GM12878 (cell line): Measurements from ENCODE around the gene POLD1. TPM values are rescaled to one million over a fixed set of nuclear protein-coding genes. Genes with fewer than 3 reads are reported as not detected.
A peak's percentile ranks its signal among the peaks of the same experiment; 100 is the strongest.

Experiments used
- ATAC-seq: fragments of 200-7000 bp; cut with Tn5 transposase; 3 replicates; pipeline ENCODE4 v1.9.1; 2020; ENCODE audit warnings: mild to moderate bottlenecking, moderate library complexity
- BruUV-seq: library from RNA; stranded (reverse); fragments of 400-500 nt; replicated peaks from 2 replicates; lab custom pipeline; 2021; lab: Mats Ljungman, UMichigan
- CTCF ChIA-PET: fragments of 300-600 bp; sonication (Branson Sonifier 250); formaldehyde crosslinking; extraction: SDS; loops from one replicate; lab custom pipeline; 2021; ENCODE audit warnings: inconsistent platforms; lab: Yijun Ruan, JAX
- POLR2A ChIA-PET: fragments of 350-600 bp; formaldehyde crosslinking; extraction: SDS; loops from one replicate; lab custom pipeline; 2021; ENCODE audit warnings: inconsistent platforms; lab: Charles Lee
- RAD21 ChIA-PET: fragments of 300-600 bp; sonication (Branson Sonifier 250); formaldehyde crosslinking; loops from one replicate; lab custom pipeline; 2023; ENCODE audit warnings: antibody characterized with exemption; ENCODE audit not compliant: unreplicated experiment; lab: Charles Lee
- SMC1A ChIA-PET: fragments of 300-600 bp; sonication (Branson Sonifier 250); formaldehyde crosslinking; loops from one replicate; lab custom pipeline; 2023; ENCODE audit not compliant: unreplicated experiment, uncharacterized antibody; lab: Charles Lee
- DNase-seq: peaks from one replicate; pipeline ENCODE4 v3.0.0-alpha.2; 2011; ENCODE audit warnings: low read depth, low spot score
- FAIRE-seq: peaks from 3 replicates; lab custom pipeline; 2011; peaks lifted over from hg19 to GRCh38; lab: Jason Lieb, UNC
- H2AFZ ChIP-seq: 2 replicates; pipeline ENCODE4 v1.6.0; 2011; ENCODE audit warnings: low read depth, low read length, control low read depth; ENCODE audit not compliant: control insufficient read depth
- H3K27ac ChIP-seq: 2 replicates; pipeline ENCODE4 v1.5.1; 2011; ENCODE audit warnings: control low read depth; ENCODE audit not compliant: control insufficient read depth, insufficient read depth
- H3K27me3 ChIP-seq, 2 experiments: replicated peaks in 1 of 2; 2 replicates each; pipeline versions ENCODE4 v1.6.0 to v1.6.1; 2011; ENCODE audit warnings: low read length in 1 of 2; ENCODE audit not compliant: control insufficient read depth in 2 of 2, insufficient read depth in 2 of 2
- H3K36me3 ChIP-seq, 2 experiments: 2 replicates each; pipeline ENCODE4 v1.5.1; 2011; ENCODE audit warnings: low read length in 1 of 2; ENCODE audit not compliant: control insufficient read depth in 2 of 2, insufficient read depth in 2 of 2
- H3K4me1 ChIP-seq: 2 replicates; pipeline ENCODE4 v1.6.1; 2011; ENCODE audit warnings: mild to moderate bottlenecking, low read length, moderate library complexity, mixed read lengths; ENCODE audit not compliant: control insufficient read depth, insufficient read depth
- H3K4me2 ChIP-seq: 2 replicates; pipeline ENCODE4 v1.6.0; 2011; ENCODE audit warnings: control low read depth; ENCODE audit not compliant: control insufficient read depth, insufficient read depth
- H3K4me3 ChIP-seq: fragments of 200-600 bp; sonication (generic); 2 replicates; pipeline ENCODE4 v1.5.1; 2016
- H3K79me2 ChIP-seq: 2 replicates; pipeline ENCODE4 v1.6.0; 2011; ENCODE audit warnings: low read length; ENCODE audit not compliant: control insufficient read depth, insufficient read depth
- H3K9ac ChIP-seq: 2 replicates; pipeline ENCODE4 v1.8.0; 2011; ENCODE audit warnings: low read length, control low read depth, mixed read lengths; ENCODE audit not compliant: control insufficient read depth, insufficient read depth
- H3K9me3 ChIP-seq: replicated peaks from 3 replicates; pipeline ENCODE4 v1.5.1; 2011; ENCODE audit warnings: mild to moderate bottlenecking, low read length; ENCODE audit not compliant: control insufficient read depth, insufficient read depth
- H4K20me1 ChIP-seq: 2 replicates; pipeline ENCODE4 v1.6.0; 2011; ENCODE audit not compliant: control insufficient read depth, insufficient read depth
- ASH2L ChIP-seq: fragments of 300-600, 200-600 bp; sonication (generic); IDR thresholded peaks from 2 replicates; pipeline ENCODE4 v1.6.1; 2017; ENCODE audit warnings: low read depth, mild to moderate bottlenecking, borderline replicate concordance
- CHD1 ChIP-seq: IDR thresholded peaks from 2 replicates; pipeline ENCODE4 v1.6.1; 2012; ENCODE audit warnings: low read depth, low read length, improper control_type of control experiment
- DPF2 ChIP-seq: fragments of 450-650 bp; IDR thresholded peaks from 2 replicates; pipeline ENCODE4 v1.6.1; 2017; ENCODE audit warnings: mild to moderate bottlenecking
- E2F8 ChIP-seq: fragments of 450-650 bp; IDR thresholded peaks from 2 replicates; pipeline ENCODE4 v1.6.1; 2018; ENCODE audit warnings: mild to moderate bottlenecking, low read depth, moderate library complexity; ENCODE audit not compliant: partially characterized antibody
- ETV6 ChIP-seq, 2 experiments: fragments of 450-650 bp in 1 of 2; IDR thresholded peaks in 1 of 2; conservative IDR thresholded peaks in 1 of 2; 2 replicates each; pipeline ENCODE4 v1.6.1; 2014; ENCODE audit warnings: antibody characterized with exemption in 1 of 2, borderline replicate concordance in 1 of 2, low read depth in 1 of 2, mild to moderate bottlenecking in 1 of 2, moderate library complexity in 1 of 2
- FOXK2 ChIP-seq: fragments of 450-650 bp; IDR thresholded peaks from 2 replicates; pipeline ENCODE4 v1.6.1; 2017; ENCODE audit warnings: mild to moderate bottlenecking, moderate library complexity
- KAT2A ChIP-seq: conservative IDR thresholded peaks from 2 replicates; pipeline ENCODE4 v1.6.1; 2011; ENCODE audit warnings: low read depth, low read length; ENCODE audit not compliant: control insufficient read depth
- KLF5 ChIP-seq: fragments of 450-650 bp; IDR thresholded peaks from 2 replicates; pipeline ENCODE4 v1.6.1; 2014; ENCODE audit warnings: mild to moderate bottlenecking; ENCODE audit not compliant: partially characterized antibody
- LARP7 ChIP-seq: fragments of 450-650 bp; IDR thresholded peaks from 2 replicates; pipeline ENCODE4 v1.6.1; 2017; ENCODE audit warnings: mild to moderate bottlenecking
- SRF ChIP-seq, 2 experiments: IDR thresholded peaks; 2 replicates each; pipeline ENCODE4 v1.6.1; 2011; ENCODE audit warnings: low read depth in 2 of 2, low read length in 2 of 2, mild to moderate bottlenecking in 1 of 2, moderate library complexity in 1 of 2
- YBX1 ChIP-seq: fragments of 450-650 bp; IDR thresholded peaks from 2 replicates; pipeline ENCODE4 v1.6.1; 2016; ENCODE audit warnings: antibody characterized with exemption
- ZNF217 ChIP-seq: fragments of 450-650 bp; IDR thresholded peaks from 2 replicates; pipeline ENCODE4 v1.6.1; 2017; ENCODE audit warnings: antibody characterized with exemption, mild to moderate bottlenecking
- WGBS: methylation state at CpG from one replicate; pipeline ENCODE4 v1.1.6; 2016; ENCODE audit warnings: low lambda C conversion rate; ENCODE audit not compliant: insufficient replicate concordance, insufficient coverage; ENCODE audit errors: missing lambda C conversion rate; 5-methylcytosine and 5-hydroxymethylcytosine counted together
- in situ Hi-C: fragments of 300-500 bp; cut with MboI; formaldehyde crosslinking; loops from 9 replicates; pipeline ENCODE4 v1.14.3; 2018; ENCODE audit warnings: mixed read lengths
- intact Hi-C: fragments of 100-400 bp; cut with micrococcal nuclease; formaldehyde crosslinking; loops from one replicate; pipeline ENCODE4 v1.14.2; 2022; ENCODE audit not compliant: unreplicated experiment
- polyA plus RNA-seq, 11 experiments: library from polyadenylated mRNA; depleted of rRNA in 4 of 11; unstranded in 6 of 11; stranded (reverse) in 5 of 11; fragments of >200 nt; fragmentation: Nextera tagmentation in 4 of 11; fragmentation: Illumina TruSeq in 1 of 11; extraction: Ambion mirVana in 4 of 11; extraction: Trizol in 1 of 11; gene quantifications; 1 replicate in 1 of 11; 2 replicates in 10 of 11; pipeline versions ENCODE4 v1.2.1 to v1.2.3, GENCODE V29; 2011 to 2016; ENCODE audit warnings: inconsistent platforms in 2 of 11, missing spikeins in 2 of 11, low read depth in 1 of 11
- total RNA-seq, 4 experiments: library from RNA; depleted of rRNA in 3 of 4; stranded (reverse); fragments of >200 nt in 3 of 4; fragmentation: Illumina TruSeq in 1 of 4; extraction: Trizol in 1 of 4; gene quantifications; 2 replicates each; pipeline versions ENCODE4 v1.2.1 to v1.2.3, GENCODE V29; 2013 to 2021
- TF ChIP-seq, protein P1 (sequence below): fragments of 150-350 bp; IDR thresholded peaks from 2 replicates; pipeline ENCODE4 v1.6.1; 2016; ENCODE audit warnings: low read depth, low read length
- TF ChIP-seq, protein P2 (sequence below): fragments of 450-650 bp; IDR thresholded peaks from 2 replicates; pipeline ENCODE4 v1.6.1; 2016; ENCODE audit warnings: mild to moderate bottlenecking

Gene POLD1
- total and polyA plus RNA-seq, 10 of the 15 experiments (the other 5 are each of a cell fraction or from before 2014, with no cell fraction given), result 0.76 to 165 (median 63.4) TPM

DNA sequence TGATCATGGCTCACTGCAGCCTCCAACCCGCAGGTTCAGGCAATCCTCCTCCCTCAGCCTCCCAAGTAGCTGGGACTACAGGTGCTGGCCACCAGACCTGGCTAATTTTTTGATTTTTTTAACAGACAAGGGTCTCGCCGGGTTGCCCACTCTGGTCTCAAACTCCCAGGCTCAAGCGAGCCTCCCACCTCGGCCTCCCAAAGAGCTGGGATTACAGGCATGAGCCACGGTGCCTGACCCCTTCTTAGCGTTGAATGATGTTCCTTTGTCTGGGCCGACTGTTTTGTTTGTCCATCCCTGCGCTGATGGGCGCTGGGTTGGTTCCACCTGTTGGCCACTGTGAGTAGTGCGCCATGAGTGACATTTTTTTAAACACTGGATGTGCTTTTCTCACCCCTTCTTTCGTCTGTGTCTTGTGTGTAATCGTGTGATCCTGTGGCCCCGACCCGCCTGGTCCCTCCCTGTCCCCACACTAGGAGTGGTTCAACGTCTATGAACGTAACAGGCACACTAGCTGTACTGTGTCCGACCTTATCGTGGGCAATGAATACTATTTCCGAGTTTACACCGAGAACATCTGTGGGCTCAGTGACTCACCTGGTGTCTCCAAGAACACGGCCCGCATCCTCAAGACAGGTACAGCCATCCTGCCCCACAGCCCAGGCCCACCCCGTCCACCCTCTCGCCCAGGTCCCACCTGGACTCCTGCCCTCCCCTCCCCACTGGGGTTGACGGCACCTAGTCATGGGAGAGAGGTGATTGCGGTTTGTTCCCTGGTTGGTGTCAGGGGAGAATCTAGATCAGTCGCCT, 77.1 kb downstream of the POLD1 start:
- BruUV-seq, result no TSS peak
- Histone ChIP-seq H3K27me3 (no peaks in the 10 kb centered on the region), H3K4me1 (peaks cover 20% of the 10 kb centered on the region), H3K9me3 (no peaks in the 10 kb centered on the region), H3K9ac (no peak overlapping the region; the same call in 1 of the 2 replicates), H3K79me2 (no peaks in the 10 kb centered on the region), H2AFZ (peak overlapping the region; percentile 66), H3K4me3 (no peak overlapping the region), H3K36me3 (no peaks in the 10 kb centered on the region), H3K27ac (peak overlapping the region; percentile 73; the same call in 1 of the 2 replicates), H3K4me2 (0 out of 2 replicates have a peak overlapping the region, but pooled peaks have one; percentile 11), H4K20me1 (no peaks in the 10 kb centered on the region)
- intact Hi-C loops, result loop anchor here (1.0 to 2.0 kb wide), 4 partner anchors 30 to 104 kb away; partner anchors contain the start of gene SPIB
- WGBS, result 21% methylated on average over 26 of the region's 28 CpGs
- DNase-seq, result peak; percentile 53
- ATAC-seq, result peak; percentile 86
- SMC1A ChIA-PET, result interaction anchor here (1.0 to 4.6 kb wide), 20 partner anchors 18 to 120 kb away, joined by 3 to 68 read pairs (median 6); partner anchors contain the start of genes NAPSA, NR1H2 and POLD1
- CTCF ChIA-PET, result interaction anchor here (0.6 to 4.6 kb wide), 30 partner anchors 11 to 313 kb away, joined by 3 to 167 read pairs (median 5); partner anchors contain the start of genes JOSD2, KCNC3, NAPSA and NR1H2
- POLR2A ChIA-PET, result interaction anchor here (0.5 to 2.0 kb wide), 9 partner anchors 42 to 1468 kb away, joined by 3 to 35 read pairs (median 4); partner anchors contain the start of genes NAPSA, NR1H2, POLD1 and RUVBL2
- peak; percentile 73 for FAIRE-seq
- RAD21 ChIA-PET, result interaction anchor here (0.6 to 3.9 kb wide), 26 partner anchors 12 to 303 kb away, joined by 3 to 72 read pairs (median 5); partner anchors contain the start of genes JOSD2, KCNC3, MYBPC2 and NAPSA
- in situ Hi-C loops, result loop anchor here (5.0 kb wide), 1 partner anchor 94 kb away; the partner anchor contains the start of gene NAPSA
- peak; percentile 54 for TF ChIP-seq LARP7
- TF ChIP-seq CHD1, result no peak
- no peak for TF ChIP-seq ASH2L
- 0 out of 2 replicates have a peak, but pooled peaks have one; percentile 30 for TF ChIP-seq ZNF217
- no peak for TF ChIP-seq E2F8
- TF ChIP-seq, protein P1, sequence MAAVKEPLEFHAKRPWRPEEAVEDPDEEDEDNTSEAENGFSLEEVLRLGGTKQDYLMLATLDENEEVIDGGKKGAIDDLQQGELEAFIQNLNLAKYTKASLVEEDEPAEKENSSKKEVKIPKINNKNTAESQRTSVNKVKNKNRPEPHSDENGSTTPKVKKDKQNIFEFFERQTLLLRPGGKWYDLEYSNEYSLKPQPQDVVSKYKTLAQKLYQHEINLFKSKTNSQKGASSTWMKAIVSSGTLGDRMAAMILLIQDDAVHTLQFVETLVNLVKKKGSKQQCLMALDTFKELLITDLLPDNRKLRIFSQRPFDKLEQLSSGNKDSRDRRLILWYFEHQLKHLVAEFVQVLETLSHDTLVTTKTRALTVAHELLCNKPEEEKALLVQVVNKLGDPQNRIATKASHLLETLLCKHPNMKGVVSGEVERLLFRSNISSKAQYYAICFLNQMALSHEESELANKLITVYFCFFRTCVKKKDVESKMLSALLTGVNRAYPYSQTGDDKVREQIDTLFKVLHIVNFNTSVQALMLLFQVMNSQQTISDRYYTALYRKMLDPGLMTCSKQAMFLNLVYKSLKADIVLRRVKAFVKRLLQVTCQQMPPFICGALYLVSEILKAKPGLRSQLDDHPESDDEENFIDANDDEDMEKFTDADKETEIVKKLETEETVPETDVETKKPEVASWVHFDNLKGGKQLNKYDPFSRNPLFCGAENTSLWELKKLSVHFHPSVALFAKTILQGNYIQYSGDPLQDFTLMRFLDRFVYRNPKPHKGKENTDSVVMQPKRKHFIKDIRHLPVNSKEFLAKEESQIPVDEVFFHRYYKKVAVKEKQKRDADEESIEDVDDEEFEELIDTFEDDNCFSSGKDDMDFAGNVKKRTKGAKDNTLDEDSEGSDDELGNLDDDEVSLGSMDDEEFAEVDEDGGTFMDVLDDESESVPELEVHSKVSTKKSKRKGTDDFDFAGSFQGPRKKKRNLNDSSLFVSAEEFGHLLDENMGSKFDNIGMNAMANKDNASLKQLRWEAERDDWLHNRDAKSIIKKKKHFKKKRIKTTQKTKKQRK, result no peak
- TF ChIP-seq KAT2A, result no peak
- no peak for TF ChIP-seq ETV6 (conservative IDR thresholded peaks at IDR 0.05 in 1 of 2, IDR thresholded peaks at IDR 0.05 in 1 of 2; ENCODE audit: borderline replicate concordance in 1 of 2, low read depth in 1 of 2)
- TF ChIP-seq KLF5, result no peak
- TF ChIP-seq, protein P2, sequence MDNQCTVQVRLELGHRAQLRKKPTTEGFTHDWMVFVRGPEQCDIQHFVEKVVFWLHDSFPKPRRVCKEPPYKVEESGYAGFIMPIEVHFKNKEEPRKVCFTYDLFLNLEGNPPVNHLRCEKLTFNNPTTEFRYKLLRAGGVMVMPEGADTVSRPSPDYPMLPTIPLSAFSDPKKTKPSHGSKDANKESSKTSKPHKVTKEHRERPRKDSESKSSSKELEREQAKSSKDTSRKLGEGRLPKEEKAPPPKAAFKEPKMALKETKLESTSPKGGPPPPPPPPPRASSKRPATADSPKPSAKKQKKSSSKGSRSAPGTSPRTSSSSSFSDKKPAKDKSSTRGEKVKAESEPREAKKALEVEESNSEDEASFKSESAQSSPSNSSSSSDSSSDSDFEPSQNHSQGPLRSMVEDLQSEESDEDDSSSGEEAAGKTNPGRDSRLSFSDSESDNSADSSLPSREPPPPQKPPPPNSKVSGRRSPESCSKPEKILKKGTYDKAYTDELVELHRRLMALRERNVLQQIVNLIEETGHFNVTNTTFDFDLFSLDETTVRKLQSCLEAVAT, result no peak
- TF ChIP-seq YBX1, result no peak
- no peak for TF ChIP-seq DPF2
- no peak for TF ChIP-seq SRF (IDR thresholded peaks at IDR 0.05; ENCODE audit: low read depth in 2 of 2, low read length in 2 of 2)
- no peak for TF ChIP-seq FOXK2
